GM12875 (cell line): Measurements from ENCODE around the gene OR6C4.
"Not testable (repeated sequence)": the region's sequence is repeated elsewhere in the genome, so short reads cannot be mapped to it uniquely, and the experiment has no call there.

Source experiments
- H3K4me3 ChIP-seq: one replicate; pipeline ENCODE4 v1.5.1; 2011; ENCODE audit warnings: low read depth, low read length, control low read depth
- CTCF ChIP-seq: IDR thresholded peaks from 2 replicates; pipeline ENCODE4 v1.5.1; 2011; ENCODE audit warnings: low read depth, mild to moderate bottlenecking, control low read depth, inconsistent platforms, low read length, moderate library complexity, borderline replicate concordance; ENCODE audit not compliant: insufficient read depth

Gene OR6C4

GRCh38 chr12:55549302-55549701 is at the start of gene OR6C4:
Gene OR6C4, plus strand, starts transcription at chr12:55549602. Its CDS starts 1,625 bp downstream, at chr12:55551227.
- H3K4me3 ChIP-seq, result no peak within 1 kb of the TSS
- TF ChIP-seq CTCF, result no peak

GRCh38 chr12:55499810-55500252 is 49.6 kb upstream of the OR6C4 start:
- H3K4me3 ChIP-seq, result no peak overlapping the region
- TF ChIP-seq CTCF, result no peak

- no peak overlapping the region for H3K4me3 ChIP-seq
- TF ChIP-seq CTCF, result no peak
Measured at GRCh38 chr12:55501601-55502000, 47.8 kb upstream of the OR6C4 start.

GRCh38 chr12:55515696-55516095 is 33.7 kb upstream of the OR6C4 start:
- TF ChIP-seq CTCF, result peak; percentile 30; the same call in 1 of the 2 replicates

GRCh38 chr12:55516391-55516790 is 33.0 kb upstream of the OR6C4 start:
- H3K4me3 ChIP-seq, result no peak overlapping the region
- TF ChIP-seq CTCF, result no peak

More at GRCh38 chr12:55515696-55516095, 33.7 kb upstream of the OR6C4 start:
- H3K4me3 ChIP-seq, result no peak overlapping the region

- H3K4me3 ChIP-seq, result not testable (repeated sequence)
Measured at GRCh38 chr12:55548235-55548634, 1.2 kb upstream of the OR6C4 start.

GRCh38 chr12:55548756-55549155 is 646 bp upstream of the OR6C4 start:
- H3K4me3 ChIP-seq, result no peak overlapping the region
- TF ChIP-seq CTCF, result no peak

- TF ChIP-seq CTCF, result no peak
- no peak overlapping the region for H3K4me3 ChIP-seq
Measured at GRCh38 chr12:55554296-55554695, 4.9 kb downstream of the OR6C4 start.

- not testable (repeated sequence) for H3K4me3 ChIP-seq
Measured at GRCh38 chr12:55570060-55570459, 20.7 kb downstream of the OR6C4 start.

- H3K4me3 ChIP-seq, result not testable (repeated sequence)
Measured at GRCh38 chr12:55570689-55571088, 21.3 kb downstream of the OR6C4 start.
